Ovary (tissue), 3 donors: ENCODE data around the gene RAG1.

ENCODE experiments used
- CTCF ChIP-seq, 3 donors: fragments of 450-650 bp in 2 of 3; fragments of 200-600 bp in 1 of 3; IDR thresholded peaks; one replicate each; pipeline versions ENCODE4 v1.5.1 to v1.8.0; 2016 to 2022; ENCODE audit warnings: antibody characterized with exemption in 3 of 3, mild to moderate bottlenecking in 1 of 3
- EP300 ChIP-seq: sonication (generic); formaldehyde crosslinking; IDR thresholded peaks from one replicate; pipeline ENCODE4 v1.6.1; 2017; ENCODE audit warnings: antibody characterized with exemption
- POLR2A ChIP-seq: fragments of 450-650 bp; IDR thresholded peaks from one replicate; pipeline ENCODE4 v1.6.1; 2017; ENCODE audit warnings: antibody characterized with exemption, mild to moderate bottlenecking, moderate library complexity
- donor health status: DM: no; HTN: no; CAD: no.

- no peak for TF ChIP-seq CTCF (IDR thresholded peaks at IDR 0.05)
- TF ChIP-seq EP300: no peak
- no peak for TF ChIP-seq POLR2A
Measured at GRCh38 chr11:36588099-36588498, 20.3 kb downstream of the RAG1 start.
